HTERT RPE-1 (cell line): ENCODE measurements around the gene KRTAP6-3.

Experiments used
- in situ Hi-C: fragments of 300-500 bp; cut with MboI; formaldehyde crosslinking; loops from 4 replicates; pipeline ENCODE4 v1.14.3; 2020; ENCODE audit warnings: low sequenced_read_pairs

KRTAP6-3 gene

GRCh38 chr21:30592140-30592539 is at the start of gene KRTAP6-3:
TSS of gene KRTAP6-3 (plus strand) at chr21:30592440. CDS start at chr21:30592446, 6 bp downstream.
- in situ Hi-C loops = no loop called here

DNA sequence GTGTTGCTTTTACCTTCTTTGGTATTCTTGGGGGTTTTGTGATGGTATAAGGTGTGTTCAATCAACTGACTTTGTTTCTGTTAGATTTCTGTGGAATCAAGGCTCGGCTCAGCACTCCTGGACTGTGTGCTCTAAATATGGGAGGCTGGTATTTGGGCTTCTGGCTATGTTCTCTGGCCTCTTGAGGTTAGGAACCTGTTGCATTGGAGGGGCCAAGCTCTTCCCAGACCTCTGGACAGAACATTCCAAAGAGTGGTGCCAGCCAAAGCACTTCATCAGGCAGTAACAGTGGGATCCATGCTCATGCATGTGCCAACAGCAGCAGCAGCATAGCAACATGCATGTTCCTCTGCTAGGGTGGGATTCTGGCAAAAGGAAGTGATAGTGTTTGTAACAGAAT is 39.5 kb upstream of the KRTAP6-3 start:
- in situ Hi-C loops = no loop called here

DNA sequence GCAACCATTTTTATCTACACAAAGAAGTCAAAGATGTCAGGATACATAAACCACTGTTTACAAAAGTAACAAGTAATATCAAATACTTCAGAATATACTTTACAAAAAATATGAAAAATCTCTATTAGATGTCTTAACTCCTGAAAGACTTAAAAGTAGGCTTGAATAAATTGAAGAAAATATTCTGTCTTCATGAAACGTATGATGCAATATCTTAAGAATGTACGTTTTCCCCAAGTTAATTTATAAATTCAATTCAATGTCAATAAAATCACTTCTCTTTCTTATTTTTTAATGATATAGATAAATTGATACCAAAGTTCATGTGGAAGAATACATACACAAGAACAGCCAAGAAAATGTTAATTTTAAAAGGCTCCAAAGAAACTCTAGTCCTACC is 37.1 kb upstream of the KRTAP6-3 start:
- in situ Hi-C loops = no loop called here

DNA sequence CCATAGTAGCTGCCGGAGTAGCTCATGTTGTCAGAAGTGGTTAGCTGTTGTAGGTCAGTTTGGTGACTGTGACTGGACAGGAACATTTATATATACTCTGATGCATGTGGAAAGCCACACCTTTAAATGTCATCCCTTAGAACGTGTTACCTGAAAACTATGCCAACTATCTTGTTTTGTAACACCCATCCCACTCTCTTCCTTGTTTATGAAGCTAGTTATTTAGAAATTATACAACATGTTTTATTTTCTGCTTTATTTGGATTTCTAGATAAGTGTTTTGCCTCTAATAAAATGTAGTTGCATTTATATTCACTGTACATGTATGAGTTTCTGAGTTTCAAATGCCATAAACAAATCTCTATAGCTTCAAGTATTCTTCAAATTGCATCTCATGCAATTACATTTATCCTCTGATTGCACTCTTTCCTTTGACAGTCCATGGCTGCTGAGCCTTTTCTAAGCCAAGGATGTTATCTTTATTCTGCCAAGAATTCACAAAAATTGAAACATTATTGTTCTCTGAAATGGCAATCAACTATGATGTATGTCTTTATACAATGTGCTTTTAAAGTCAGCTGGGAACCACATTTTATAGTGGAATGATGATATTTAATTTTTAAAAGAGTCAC is 30.9 kb upstream of the KRTAP6-3 start, which contains the start of gene KRTAP19-7:
Gene KRTAP19-7, minus strand, starts transcription at position 51 of the 632 bp plus-strand sequence. Its CDS starts 25 bp downstream, at position 26.
- in situ Hi-C loops = no loop called here

GRCh38 chr21:30561957-30562356 is 30.3 kb upstream of the KRTAP6-3 start:
- in situ Hi-C loops = no loop called here

DNA sequence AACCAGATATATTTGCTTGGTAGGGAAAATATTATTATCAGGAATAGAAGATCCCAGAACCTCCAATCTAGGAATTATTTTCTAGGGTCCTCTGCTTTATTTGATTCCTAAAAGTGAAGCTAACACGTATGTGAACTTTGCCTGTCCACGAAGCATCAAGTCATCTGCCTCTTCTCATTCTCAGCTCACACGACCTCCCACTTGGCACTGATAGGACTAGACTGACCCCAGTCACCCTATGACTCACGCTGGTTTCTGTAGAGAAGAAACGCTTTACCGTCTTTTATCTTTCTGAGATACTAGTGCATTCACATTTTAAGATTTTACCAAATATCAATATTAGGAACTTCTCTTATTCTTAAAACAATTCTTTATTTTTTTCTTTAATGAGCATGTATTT is 29.2 kb upstream of the KRTAP6-3 start:
- in situ Hi-C loops = no loop called here

DNA sequence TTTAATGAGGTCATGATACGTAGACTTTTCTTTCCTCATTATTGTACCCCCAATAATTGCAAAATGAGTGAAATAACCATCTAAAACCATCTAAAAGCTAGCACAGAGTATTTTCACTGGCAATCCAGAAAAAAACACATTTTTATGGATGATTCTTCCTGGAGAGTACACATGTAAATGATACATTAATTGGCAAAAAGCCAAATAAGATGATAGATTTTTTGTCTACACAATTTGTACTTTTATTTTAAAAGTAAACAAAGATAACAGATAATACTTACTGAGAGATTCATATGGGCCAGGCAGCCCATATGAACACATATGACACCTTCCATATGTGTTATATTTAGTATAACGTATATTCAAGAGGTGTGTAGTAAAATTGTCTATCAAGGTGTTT is 28.6 kb upstream of the KRTAP6-3 start:
- in situ Hi-C loops = no loop called here

- in situ Hi-C loops = no loop called here
Measured at GRCh38 chr21:30567617-30568016, 24.6 kb upstream of the KRTAP6-3 start.

DNA sequence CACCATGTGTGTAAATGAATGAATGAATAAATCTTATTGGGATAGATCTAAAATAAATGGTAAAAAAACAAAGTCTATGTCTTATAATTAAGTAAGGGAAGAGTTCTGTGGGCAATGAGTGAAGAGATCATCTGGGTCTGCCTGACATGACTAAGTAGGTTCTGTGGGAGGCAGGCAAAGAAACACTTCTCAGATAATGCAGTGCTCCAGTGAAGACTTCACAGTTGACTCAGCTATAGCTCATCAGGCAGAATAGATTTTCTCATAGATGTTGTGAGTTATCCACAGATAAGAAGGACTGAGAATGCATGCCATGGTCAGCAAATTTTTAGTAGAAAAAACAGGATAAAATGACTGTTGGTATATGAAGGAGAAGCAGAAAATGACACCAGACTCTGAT is 14.5 kb upstream of the KRTAP6-3 start:
- in situ Hi-C loops = no loop called here

GRCh38 chr21:30579346-30579745 is 12.9 kb upstream of the KRTAP6-3 start:
- in situ Hi-C loops = no loop called here

DNA sequence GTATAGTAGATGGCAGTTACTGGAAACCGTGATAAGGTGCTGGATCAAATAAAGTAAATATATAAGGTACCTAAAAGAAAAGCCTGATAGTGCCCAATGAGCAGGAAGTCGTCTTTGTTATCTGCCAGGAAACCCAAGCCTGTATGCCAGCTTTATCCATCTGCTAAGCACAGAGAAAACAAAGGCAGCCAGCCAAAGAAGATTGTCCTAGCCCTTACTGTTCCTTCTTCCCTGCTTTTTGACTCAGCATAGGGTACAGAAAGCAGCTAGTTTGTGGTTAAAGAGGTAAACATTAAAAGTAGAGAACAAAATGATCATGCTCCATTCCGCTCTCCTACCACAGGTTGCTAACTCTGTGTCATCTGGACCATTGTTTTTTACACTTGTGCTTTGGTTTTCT is 12.1 kb upstream of the KRTAP6-3 start:
- in situ Hi-C loops = no loop called here

DNA sequence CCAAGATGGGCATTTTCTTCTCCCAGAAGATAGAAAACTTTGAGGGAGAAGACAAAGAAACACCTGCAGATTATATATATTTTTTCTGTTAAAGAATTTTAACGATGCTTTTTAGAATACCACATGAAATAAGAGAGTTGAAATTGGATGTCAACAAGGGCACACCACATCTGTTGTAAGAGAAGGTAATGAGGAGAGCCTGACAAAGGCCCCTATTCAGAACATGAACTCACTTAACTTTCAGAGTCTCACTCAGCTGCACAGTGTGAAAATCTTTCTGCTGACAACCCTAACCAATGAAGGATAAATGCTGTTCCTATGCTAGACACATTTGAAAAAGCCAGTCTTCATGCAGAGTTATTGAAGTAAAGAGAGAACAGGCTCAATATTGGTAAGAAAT is 9.4 kb upstream of the KRTAP6-3 start:
- in situ Hi-C loops = no loop called here

- in situ Hi-C loops = no loop called here
Measured at GRCh38 chr21:30590297-30590696, 1.9 kb upstream of the KRTAP6-3 start, which contains the start of gene KRTAP22-2. TSS of gene KRTAP22-2 (minus strand) at chr21:30590397.

DNA sequence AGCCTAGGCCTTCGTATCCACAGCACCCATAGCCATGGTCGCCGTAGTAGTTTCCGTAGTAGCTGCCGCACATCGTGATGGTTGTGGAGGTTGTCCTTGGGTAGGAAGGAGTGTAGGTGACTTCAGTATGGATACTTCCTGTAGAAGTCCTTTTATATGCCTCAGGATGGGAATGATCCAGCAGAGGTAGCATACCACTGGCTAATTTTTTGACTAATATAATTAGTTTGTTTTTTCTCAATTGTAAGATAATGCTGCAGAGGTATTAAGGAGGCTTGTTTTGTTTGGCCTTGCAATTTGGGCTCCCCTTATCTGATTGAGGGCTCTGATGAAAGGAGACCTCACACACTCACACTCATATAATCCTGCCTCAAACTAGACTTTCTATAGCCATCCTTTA is 6.6 kb downstream of the KRTAP6-3 start, which contains the start of gene KRTAP6-2:
Gene KRTAP6-2, minus strand, starts transcription at position 101 of the 400 bp plus-strand sequence. Its CDS starts 28 bp downstream, at position 73.
- in situ Hi-C loops = no loop called here

DNA sequence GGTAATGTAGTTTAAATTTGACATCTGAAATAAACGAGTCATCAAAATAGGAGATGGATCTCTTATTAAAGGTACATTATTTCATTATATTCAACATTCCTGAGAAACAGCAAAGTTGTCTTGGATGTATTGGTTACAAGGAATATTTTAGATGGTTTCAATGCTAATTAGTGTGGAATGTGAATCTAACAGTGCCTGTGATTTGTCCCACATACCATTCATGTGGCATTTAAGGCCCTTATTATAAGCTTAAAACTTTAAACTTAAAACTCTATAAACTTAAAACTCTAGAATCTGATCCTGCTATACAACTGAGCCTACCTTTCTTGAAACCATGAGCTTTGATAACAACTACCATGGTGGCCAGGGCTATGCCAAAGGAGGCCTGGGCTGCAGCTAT is 8.5 kb downstream of the KRTAP6-3 start, which contains the start of gene KRTAP22-1:
Gene KRTAP22-1, plus strand, starts transcription at position 301 of the 400 bp plus-strand sequence.
- in situ Hi-C loops = no loop called here

DNA sequence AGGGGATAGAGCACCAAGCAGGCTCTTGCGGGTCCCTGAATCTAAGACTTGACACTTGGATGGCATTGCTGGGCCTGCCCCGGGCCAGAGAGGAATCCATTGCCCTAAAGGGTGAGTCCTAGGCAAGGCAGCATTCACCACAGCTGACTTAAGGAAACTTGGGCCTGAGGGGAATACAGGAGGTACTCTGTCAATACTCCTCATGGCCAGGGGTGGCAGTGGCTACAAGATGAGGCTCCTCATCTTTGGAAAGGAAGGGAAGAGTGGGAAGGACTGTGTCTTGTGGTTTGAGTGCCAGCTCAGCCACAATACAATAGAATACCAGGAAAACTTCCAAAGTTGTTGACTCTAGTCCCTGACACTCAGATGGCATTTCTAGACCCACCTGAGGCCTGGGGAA is 13.7 kb downstream of the KRTAP6-3 start:
- in situ Hi-C loops = no loop called here

GRCh38 chr21:30612132-30612531 is 19.9 kb downstream of the KRTAP6-3 start:
- in situ Hi-C loops = no loop called here

DNA sequence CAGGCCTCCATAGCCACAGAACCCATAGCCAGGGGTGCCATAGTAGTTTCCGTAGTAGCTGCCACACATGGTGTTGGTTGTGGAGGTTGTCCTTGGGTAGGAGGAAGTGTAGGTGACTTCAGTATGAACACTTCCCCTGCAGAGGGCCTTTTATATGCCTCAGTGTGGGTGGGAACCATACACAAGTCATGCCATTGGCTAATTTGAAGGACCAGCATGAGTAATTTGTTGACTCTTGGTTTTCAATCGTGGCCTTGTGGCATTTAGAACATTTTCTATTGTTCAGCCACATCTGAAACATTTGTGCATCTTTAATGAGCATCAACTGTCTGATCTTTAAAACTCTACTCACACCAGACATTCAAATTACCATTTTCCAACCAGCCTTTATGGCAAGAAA is 21.6 kb downstream of the KRTAP6-3 start, which contains the start of gene KRTAP6-1:
Gene KRTAP6-1, minus strand, starts transcription at position 95 of the 400 bp plus-strand sequence. Its CDS starts 26 bp downstream, at position 69.
- in situ Hi-C loops = no loop called here

DNA sequence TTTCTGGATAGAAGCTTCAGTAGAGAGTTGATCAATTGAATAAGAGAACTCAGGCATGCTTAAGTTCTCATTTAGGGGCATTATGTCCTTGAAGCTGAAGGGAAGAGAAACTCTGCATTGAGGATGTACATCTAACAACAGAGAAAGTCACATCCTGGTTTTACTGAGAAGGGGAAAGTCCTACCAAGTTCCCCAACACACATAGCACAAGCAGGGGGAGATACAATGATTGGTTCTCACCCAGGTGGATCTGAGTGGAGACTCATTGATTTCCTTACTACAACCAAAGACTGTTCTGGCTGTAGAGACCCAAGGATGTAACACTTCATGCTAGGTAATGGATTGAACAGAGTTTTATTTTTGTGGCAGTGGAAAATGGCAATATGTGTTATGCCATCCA is 23.0 kb downstream of the KRTAP6-3 start:
- in situ Hi-C loops = no loop called here

GRCh38 chr21:30616125-30616524 is 23.9 kb downstream of the KRTAP6-3 start, which contains the start of gene KRTAP20-1:
TSS of gene KRTAP20-1 (plus strand) at chr21:30616425. CDS start at chr21:30616455, 30 bp downstream.
- in situ Hi-C loops = no loop called here

DNA sequence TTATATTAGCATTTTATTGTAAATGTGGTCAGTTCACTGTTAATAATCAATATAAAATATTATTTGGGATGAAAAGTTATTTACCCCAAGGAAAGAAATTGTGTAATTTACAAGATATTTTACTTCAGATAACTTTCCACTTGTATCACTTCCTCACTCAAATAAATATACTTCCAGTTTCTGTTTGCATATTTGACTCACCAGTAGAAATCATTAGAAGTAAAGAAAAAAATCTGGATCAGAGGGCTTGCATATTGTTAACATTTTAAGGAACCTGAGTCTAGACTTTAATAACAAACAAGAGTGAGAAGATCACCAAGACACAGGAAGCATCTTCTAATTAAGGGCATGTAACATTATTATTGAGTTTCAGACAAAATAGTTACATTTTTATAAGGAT is 27.8 kb downstream of the KRTAP6-3 start:
- in situ Hi-C loops = no loop called here

- in situ Hi-C loops = no loop called here
Measured at GRCh38 chr21:30620522-30620921, 28.3 kb downstream of the KRTAP6-3 start, which contains the start of gene KRTAP20-4. TSS of gene KRTAP20-4 (plus strand) at chr21:30620627.
